Endothelial cell of umbilical vein (primary cell): ENCODE measurements around the gene C19orf73. TPM values are rescaled to one million over a fixed set of nuclear protein-coding genes. Genes with fewer than 3 reads are reported as not detected.

Experiments used
- BruUV-seq: library from RNA; stranded (reverse); fragments of 400-500 nt; replicated peaks from 2 replicates; lab custom pipeline; 2021; lab: Mats Ljungman, UMichigan
- CTCF ChIA-PET: fragments of 300-600, 350-600 bp; sonication (Branson Sonifier 250); formaldehyde crosslinking; loops from one replicate; lab custom pipeline; 2021; ENCODE audit warnings: antibody characterized with exemption, inconsistent platforms; lab: Charles Lee
- POLR2A ChIA-PET: fragments of 300-600, 350-600 bp; sonication (Branson Sonifier 250); formaldehyde crosslinking; loops from one replicate; lab custom pipeline; 2021; ENCODE audit warnings: antibody characterized with exemption, inconsistent platforms; lab: Charles Lee
- DNase-seq: peaks from one replicate; pipeline ENCODE4 v3.0.0-alpha.2; 2011; ENCODE audit warnings: low read depth, low spot score
- FAIRE-seq: peaks from 2 replicates; lab custom pipeline; 2011; peaks lifted over from hg19 to GRCh38; lab: Jason Lieb, UNC
- H2AFZ ChIP-seq: 2 replicates; pipeline ENCODE4 v1.6.0; 2012; ENCODE audit warnings: low read depth, low read length, control low read depth, inconsistent platforms
- H3K27ac ChIP-seq: 2 replicates; pipeline ENCODE4 v1.5.1; 2011; ENCODE audit warnings: low read depth, mild to moderate bottlenecking, control low read depth, low read length, moderate library complexity; ENCODE audit not compliant: insufficient read depth
- H3K27me3 ChIP-seq, 2 experiments: 2 replicates each; pipeline versions ENCODE4 v1.6.0 to v1.6.1; 2011; ENCODE audit warnings: low read length in 2 of 2, mixed read lengths in 1 of 2; ENCODE audit not compliant: control insufficient read depth in 2 of 2, insufficient read depth in 2 of 2
- H3K36me3 ChIP-seq, 2 experiments: 2 replicates in 1 of 2; 3 replicates in 1 of 2; pipeline ENCODE4 v1.5.1; 2011; ENCODE audit warnings: low read length in 2 of 2, mild to moderate bottlenecking in 1 of 2, moderate library complexity in 1 of 2; ENCODE audit not compliant: control insufficient read depth in 2 of 2, insufficient read depth in 2 of 2; ENCODE audit errors: extremely low read depth in 1 of 2
- H3K4me1 ChIP-seq: 3 replicates; pipeline ENCODE4 v1.5.1; 2011; ENCODE audit warnings: mild to moderate bottlenecking, low read length; ENCODE audit not compliant: control insufficient read depth, insufficient read depth; ENCODE audit errors: extremely low read depth
- H3K4me2 ChIP-seq: 2 replicates; pipeline ENCODE4 v1.6.1; 2011; ENCODE audit warnings: low read length, control low read depth, mixed read lengths; ENCODE audit not compliant: insufficient read depth
- H3K4me3 ChIP-seq, 3 experiments: fragments of 200-600 bp in 1 of 3; sonication (generic), shearing (Covaris generic) in 1 of 3; replicated peaks in 1 of 3; 2 replicates each; pipeline ENCODE4 v1.5.1; 2011 to 2016; ENCODE audit warnings: control low read depth in 3 of 3, low read length in 3 of 3, mild to moderate bottlenecking in 2 of 3, inconsistent platforms in 1 of 3, low read depth in 1 of 3, moderate library complexity in 1 of 3; ENCODE audit not compliant: insufficient read depth in 1 of 3
- H3K79me2 ChIP-seq: 2 replicates; pipeline ENCODE4 v1.6.0; 2012; ENCODE audit warnings: low read length, inconsistent platforms; ENCODE audit not compliant: control insufficient read depth, insufficient read depth
- H3K9ac ChIP-seq: replicated peaks from 2 replicates; pipeline ENCODE3; 2011; ENCODE audit warnings: low read length, control low read depth; ENCODE audit not compliant: insufficient read depth; ENCODE audit errors: extremely low read depth
- H3K9me1 ChIP-seq: replicated peaks from 3 replicates; pipeline ENCODE4 v1.6.0; 2011; ENCODE audit warnings: mild to moderate bottlenecking, low read length; ENCODE audit not compliant: control insufficient read depth, insufficient read depth; ENCODE audit errors: extremely low read depth
- H3K9me3 ChIP-seq: replicated peaks from 2 replicates; pipeline ENCODE4 v1.5.1; 2012; ENCODE audit warnings: low read length, inconsistent platforms; ENCODE audit not compliant: control insufficient read depth, insufficient read depth
- H4K20me1 ChIP-seq: replicated peaks from 2 replicates; pipeline ENCODE3; 2011; ENCODE audit warnings: mild to moderate bottlenecking, low read length; ENCODE audit not compliant: control insufficient read depth, insufficient read depth; ENCODE audit errors: extremely low read depth
- EZH2 ChIP-seq: IDR thresholded peaks from 2 replicates; pipeline ENCODE4 v1.6.1; 2012; ENCODE audit warnings: borderline replicate concordance, low read depth, mild to moderate bottlenecking, moderate library complexity, low read length, inconsistent platforms; ENCODE audit not compliant: severe bottlenecking
- FOS ChIP-seq: IDR thresholded peaks from 2 replicates; pipeline ENCODE4 v1.6.1; 2011; ENCODE audit warnings: mild to moderate bottlenecking, low read length, moderate library complexity, borderline replicate concordance; ENCODE audit not compliant: insufficient read depth
- GATA2 ChIP-seq: IDR thresholded peaks from 2 replicates; pipeline ENCODE4 v1.7.0; 2011; ENCODE audit warnings: low read depth, mild to moderate bottlenecking, moderate library complexity, mixed read lengths, low read length; ENCODE audit not compliant: insufficient read length, insufficient read depth
- JUN ChIP-seq: IDR thresholded peaks from 2 replicates; pipeline ENCODE4 v1.6.1; 2011; ENCODE audit warnings: borderline replicate concordance, low read depth; ENCODE audit not compliant: insufficient read length, insufficient read depth
- MYC ChIP-seq: IDR thresholded peaks from one replicate; pipeline ENCODE4 v1.6.1; 2011; ENCODE audit warnings: mild to moderate bottlenecking, low read depth, low read length
- POLR2A ChIP-seq: IDR thresholded peaks from 2 replicates; pipeline ENCODE4 v1.6.1; 2012; ENCODE audit warnings: low read depth, mild to moderate bottlenecking, control low read depth, low read length
- POLR2AphosphoS5 ChIP-seq: IDR thresholded peaks from 2 replicates; pipeline ENCODE4 v1.6.1; 2012; ENCODE audit warnings: low read depth, mild to moderate bottlenecking, control low read depth, low read length, moderate library complexity; ENCODE audit not compliant: insufficient read depth
- dilution Hi-C: fragments of 300-500 bp; cut with MboI; formaldehyde crosslinking; loops from one replicate; pipeline ENCODE4 v1.15.0; 2019; ENCODE audit warnings: low sequenced_read_pairs; ENCODE audit not compliant: extremely low pct_ligation_motif_present
- intact Hi-C: fragments of 100-400 bp; cut with micrococcal nuclease; formaldehyde crosslinking; loops from one replicate; pipeline ENCODE4 v1.10.0; 2022
- polyA plus RNA-seq, 4 experiments: library from polyadenylated mRNA; depleted of rRNA in 3 of 4; stranded (reverse) in 3 of 4; unstranded in 1 of 4; fragments of >200 nt; gene quantifications; 2 replicates each; pipeline versions ENCODE4 v1.2.1 to v1.2.3, GENCODE V29; 2011 to 2012; ENCODE audit warnings: missing spikeins in 1 of 4
- total RNA-seq: library from RNA; stranded (reverse); gene quantifications from 2 replicates; pipeline ENCODE4 v1.2.3, GENCODE V29; 2021
- TF ChIP-seq, protein P1 (sequence below), 2 donors: IDR thresholded peaks; 1 replicate in 1 of 2; 2 replicates in 1 of 2; pipeline ENCODE4 v1.5.1; 2011; ENCODE audit warnings: low read length in 2 of 2, mild to moderate bottlenecking in 2 of 2, moderate library complexity in 2 of 2, control low read depth in 1 of 2, inconsistent platforms in 1 of 2, low read depth in 1 of 2; ENCODE audit not compliant: insufficient read depth in 1 of 2; ENCODE audit errors: extremely low read depth in 1 of 2
- TF ChIP-seq, protein P2 (sequence below): IDR thresholded peaks from 2 replicates; pipeline ENCODE4 v1.6.1; 2011; ENCODE audit not compliant: insufficient read depth, insufficient read length

Gene C19orf73
- total and polyA plus RNA-seq, 2 donors (not counting 3 experiments of a cell fraction or from before 2014, with no cell fraction given) = 1.8 TPM; not detected in 1

DNA sequence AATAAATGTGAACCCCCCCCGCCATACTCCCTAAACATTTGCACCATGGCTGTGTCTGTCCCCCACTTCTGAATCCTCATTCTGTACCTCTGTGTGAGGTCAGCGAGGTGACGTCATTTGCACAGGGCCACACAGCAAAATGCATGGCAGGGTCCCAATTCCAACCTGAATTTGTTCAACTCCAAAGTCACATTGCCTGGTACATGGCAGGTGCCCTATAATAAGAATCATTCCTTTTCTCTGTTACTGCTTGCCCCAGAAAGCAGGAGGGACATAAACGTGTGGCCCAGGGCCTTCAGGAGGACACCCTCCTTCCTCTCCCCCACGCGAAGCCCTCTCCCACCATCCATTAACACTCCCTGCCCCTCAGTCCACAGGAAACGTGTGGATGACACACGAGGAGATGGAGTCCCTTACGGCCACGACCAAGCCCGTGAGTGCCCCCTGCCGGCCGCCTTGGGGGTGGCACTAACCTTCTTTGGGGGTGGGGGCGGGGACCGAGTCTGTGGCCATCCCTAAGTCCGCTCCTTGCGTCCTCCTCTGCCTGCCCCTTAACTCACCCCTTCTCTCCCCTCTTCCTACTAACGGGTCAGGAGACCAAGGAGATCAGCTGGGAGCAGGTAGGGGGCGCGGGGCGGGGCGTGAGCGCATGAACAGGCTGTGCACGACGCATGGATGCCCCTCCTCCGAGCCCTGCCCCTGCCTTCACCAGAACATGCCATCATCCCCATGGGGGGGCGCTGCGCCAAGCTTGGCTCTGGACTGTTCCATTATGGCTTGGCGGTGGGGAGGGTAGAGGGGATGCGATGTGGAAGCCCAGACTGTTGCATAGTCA lies 26.8 kb upstream of the C19orf73 start:
- no peak overlapping the region for H3K27ac ChIP-seq
- no peak for TF ChIP-seq JUN
- no peak for TF ChIP-seq POLR2A
- TF ChIP-seq FOS = no peak
- TF ChIP-seq, protein P1, sequence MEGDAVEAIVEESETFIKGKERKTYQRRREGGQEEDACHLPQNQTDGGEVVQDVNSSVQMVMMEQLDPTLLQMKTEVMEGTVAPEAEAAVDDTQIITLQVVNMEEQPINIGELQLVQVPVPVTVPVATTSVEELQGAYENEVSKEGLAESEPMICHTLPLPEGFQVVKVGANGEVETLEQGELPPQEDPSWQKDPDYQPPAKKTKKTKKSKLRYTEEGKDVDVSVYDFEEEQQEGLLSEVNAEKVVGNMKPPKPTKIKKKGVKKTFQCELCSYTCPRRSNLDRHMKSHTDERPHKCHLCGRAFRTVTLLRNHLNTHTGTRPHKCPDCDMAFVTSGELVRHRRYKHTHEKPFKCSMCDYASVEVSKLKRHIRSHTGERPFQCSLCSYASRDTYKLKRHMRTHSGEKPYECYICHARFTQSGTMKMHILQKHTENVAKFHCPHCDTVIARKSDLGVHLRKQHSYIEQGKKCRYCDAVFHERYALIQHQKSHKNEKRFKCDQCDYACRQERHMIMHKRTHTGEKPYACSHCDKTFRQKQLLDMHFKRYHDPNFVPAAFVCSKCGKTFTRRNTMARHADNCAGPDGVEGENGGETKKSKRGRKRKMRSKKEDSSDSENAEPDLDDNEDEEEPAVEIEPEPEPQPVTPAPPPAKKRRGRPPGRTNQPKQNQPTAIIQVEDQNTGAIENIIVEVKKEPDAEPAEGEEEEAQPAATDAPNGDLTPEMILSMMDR (IDR thresholded peaks at IDR 0.05; ENCODE audit: extremely low read depth in 1 of 2, insufficient read depth in 1 of 2, low read depth in 1 of 2, low read length in 2 of 2) = peak; percentile 75 to 96
- TF ChIP-seq MYC = no peak
- TF ChIP-seq POLR2AphosphoS5 = peak; percentile 18
- TF ChIP-seq, protein P2, sequence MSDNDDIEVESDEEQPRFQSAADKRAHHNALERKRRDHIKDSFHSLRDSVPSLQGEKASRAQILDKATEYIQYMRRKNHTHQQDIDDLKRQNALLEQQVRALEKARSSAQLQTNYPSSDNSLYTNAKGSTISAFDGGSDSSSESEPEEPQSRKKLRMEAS = no peak
- no peak for TF ChIP-seq GATA2
- TF ChIP-seq EZH2 = no peak
- no peaks in the 10 kb centered on the region for H3K79me2 ChIP-seq
- intact Hi-C loops (loop anchor here (1.0 kb wide), 2 partner anchors 47 to 71 kb away; no protein-coding TSS in a partner anchor), dilution Hi-C loops (no loop called here)
- DNase-seq (peak; percentile 77), FAIRE-seq (peak; percentile 38)
- no peaks in the 10 kb centered on the region for H3K9me3 ChIP-seq
- no peaks in the 10 kb centered on the region for H3K9me1 ChIP-seq
- peaks cover 24% of the 10 kb centered on the region for H3K4me1 ChIP-seq
- POLR2A ChIA-PET = interaction anchor here (0.5 to 0.7 kb wide), 2 partner anchors 50 to 137 kb away, joined by 4 to 8 read pairs; no protein-coding TSS in a partner anchor
- H3K36me3 ChIP-seq = no peaks in the 10 kb centered on the region
- H3K27me3 ChIP-seq = peaks cover 0 to 5% of the 10 kb centered on the region in 2 experiments
- CTCF ChIA-PET = interaction anchor here (0.7 to 5.1 kb wide), 23 partner anchors 9 to 146 kb away, joined by 3 to 56 read pairs (median 6); partner anchors contain the start of genes HRC, LIN7B, PPFIA3 and TRPM4
- BruUV-seq = no TSS peak
- H3K4me3 ChIP-seq = no peak overlapping the region
- no peak overlapping the region for H3K4me2 ChIP-seq
- peak overlapping the region; percentile 84 for H2AFZ ChIP-seq
- H3K9ac ChIP-seq = no peak overlapping the region
- no peaks in the 10 kb centered on the region for H4K20me1 ChIP-seq
